Measurements from ENCODE around the gene FABP7.

- TF ChIP-seq POLR2AphosphoS5 (IDR thresholded peaks at IDR 0.05; ENCODE audit: low read depth, low read length) (no peak), POLR2A (IDR thresholded peaks at IDR 0.05; ENCODE audit: low read depth, low read length) (no peak), TAF1 (IDR thresholded peaks at IDR 0.05; ENCODE audit: low read depth, low read length) (no peak), SPI1 (IDR thresholded peaks at IDR 0.05; ENCODE audit: low read depth, low read length) (no peak), POU2F2 (IDR thresholded peaks at IDR 0.05; ENCODE audit: low read depth, low read length) (no peak)
Observed at GRCh38 chr6:122803171-122803661, 23.7 kb downstream of the FABP7 start.

All from GM12891 (cell line).